ENCODE results near the gene CREB5.

DNA sequence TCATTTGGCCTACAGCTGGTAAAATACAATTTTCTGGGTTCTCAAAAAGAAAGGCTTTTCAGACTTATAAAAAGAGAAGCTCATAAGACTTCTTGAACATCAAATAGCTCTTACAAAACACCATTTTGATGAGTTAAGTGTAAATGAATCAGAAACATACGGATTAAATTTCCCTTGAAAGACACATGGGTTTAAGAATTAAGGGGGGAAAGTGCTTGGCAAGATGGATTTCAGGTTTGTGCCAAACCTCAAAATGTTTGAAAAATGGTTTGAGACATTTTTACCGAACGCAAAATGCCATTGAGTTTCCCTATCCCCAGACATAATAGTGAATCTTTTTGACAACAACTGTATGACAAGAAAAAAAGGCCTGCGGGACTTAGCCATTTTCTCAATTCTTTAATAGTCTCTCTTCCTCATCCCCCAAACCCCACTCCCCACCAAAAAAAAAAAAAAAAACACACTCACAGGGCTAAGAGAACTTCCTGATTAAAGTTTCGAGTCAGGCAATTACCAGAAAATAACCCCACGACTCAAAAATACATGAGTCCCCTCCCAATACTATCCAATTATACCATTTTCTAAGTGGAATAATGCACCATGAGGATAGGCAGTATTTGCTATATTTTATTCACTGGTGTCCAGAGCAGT lies 285.7 kb downstream of the CREB5 start:
- TF ChIP-seq, protein P1, sequence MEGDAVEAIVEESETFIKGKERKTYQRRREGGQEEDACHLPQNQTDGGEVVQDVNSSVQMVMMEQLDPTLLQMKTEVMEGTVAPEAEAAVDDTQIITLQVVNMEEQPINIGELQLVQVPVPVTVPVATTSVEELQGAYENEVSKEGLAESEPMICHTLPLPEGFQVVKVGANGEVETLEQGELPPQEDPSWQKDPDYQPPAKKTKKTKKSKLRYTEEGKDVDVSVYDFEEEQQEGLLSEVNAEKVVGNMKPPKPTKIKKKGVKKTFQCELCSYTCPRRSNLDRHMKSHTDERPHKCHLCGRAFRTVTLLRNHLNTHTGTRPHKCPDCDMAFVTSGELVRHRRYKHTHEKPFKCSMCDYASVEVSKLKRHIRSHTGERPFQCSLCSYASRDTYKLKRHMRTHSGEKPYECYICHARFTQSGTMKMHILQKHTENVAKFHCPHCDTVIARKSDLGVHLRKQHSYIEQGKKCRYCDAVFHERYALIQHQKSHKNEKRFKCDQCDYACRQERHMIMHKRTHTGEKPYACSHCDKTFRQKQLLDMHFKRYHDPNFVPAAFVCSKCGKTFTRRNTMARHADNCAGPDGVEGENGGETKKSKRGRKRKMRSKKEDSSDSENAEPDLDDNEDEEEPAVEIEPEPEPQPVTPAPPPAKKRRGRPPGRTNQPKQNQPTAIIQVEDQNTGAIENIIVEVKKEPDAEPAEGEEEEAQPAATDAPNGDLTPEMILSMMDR (IDR thresholded peaks at IDR 0.05), result no peak
- no peak for TF ChIP-seq POLR2A (IDR thresholded peaks at IDR 0.05)
